Thyroid gland (tissue), 4 donors: ENCODE results near the gene OR14I1.

Source experiments
- POLR2A ChIP-seq, 2 donors: fragments of 450-650 bp; IDR thresholded peaks; one replicate each; pipeline ENCODE4 v1.6.1; 2017; ENCODE audit warnings: antibody characterized with exemption in 2 of 2, mild to moderate bottlenecking in 2 of 2, moderate library complexity in 1 of 2
- TF ChIP-seq, protein P1 (sequence below), 6 experiments: fragments of 200-600 bp in 3 of 6; fragments of 450-650 bp in 3 of 6; sonication (generic) in 3 of 6; IDR thresholded peaks; one replicate each; pipeline ENCODE4 v1.5.1; 2016 to 2019; ENCODE audit warnings: antibody characterized with exemption in 6 of 6, mild to moderate bottlenecking in 2 of 6, inconsistent platforms in 1 of 6, moderate library complexity in 1 of 6

- TF ChIP-seq, protein P1, sequence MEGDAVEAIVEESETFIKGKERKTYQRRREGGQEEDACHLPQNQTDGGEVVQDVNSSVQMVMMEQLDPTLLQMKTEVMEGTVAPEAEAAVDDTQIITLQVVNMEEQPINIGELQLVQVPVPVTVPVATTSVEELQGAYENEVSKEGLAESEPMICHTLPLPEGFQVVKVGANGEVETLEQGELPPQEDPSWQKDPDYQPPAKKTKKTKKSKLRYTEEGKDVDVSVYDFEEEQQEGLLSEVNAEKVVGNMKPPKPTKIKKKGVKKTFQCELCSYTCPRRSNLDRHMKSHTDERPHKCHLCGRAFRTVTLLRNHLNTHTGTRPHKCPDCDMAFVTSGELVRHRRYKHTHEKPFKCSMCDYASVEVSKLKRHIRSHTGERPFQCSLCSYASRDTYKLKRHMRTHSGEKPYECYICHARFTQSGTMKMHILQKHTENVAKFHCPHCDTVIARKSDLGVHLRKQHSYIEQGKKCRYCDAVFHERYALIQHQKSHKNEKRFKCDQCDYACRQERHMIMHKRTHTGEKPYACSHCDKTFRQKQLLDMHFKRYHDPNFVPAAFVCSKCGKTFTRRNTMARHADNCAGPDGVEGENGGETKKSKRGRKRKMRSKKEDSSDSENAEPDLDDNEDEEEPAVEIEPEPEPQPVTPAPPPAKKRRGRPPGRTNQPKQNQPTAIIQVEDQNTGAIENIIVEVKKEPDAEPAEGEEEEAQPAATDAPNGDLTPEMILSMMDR (IDR thresholded peaks at IDR 0.05), result no peak
- no peak for TF ChIP-seq POLR2A (IDR thresholded peaks at IDR 0.05)
Measured at GRCh38 chr1:248733566-248733965, 31.0 kb upstream of the OR14I1 start.
